HEK293 (cell line): ENCODE results near the gene ZNF862.

Experiments
- CTCF ChIA-PET: fragments of 350-600 bp; formaldehyde crosslinking; extraction: SDS; loops from one replicate; lab custom pipeline; 2021; ENCODE audit warnings: antibody characterized with exemption; lab: Yijun Ruan, JAX
- POLR2A ChIA-PET: fragments of 300-600 bp; formaldehyde crosslinking; extraction: SDS; loops from one replicate; lab custom pipeline; 2020; ENCODE audit warnings: antibody characterized with exemption, inconsistent platforms; lab: Yijun Ruan, JAX
- H3K27ac ChIP-seq: fragments of 200-500 bp; sonication (Bioruptor generic); 2 replicates; pipeline ENCODE4 v1.5.1; 2014; ENCODE audit warnings: low read depth, low read length, control low read depth, inconsistent platforms; ENCODE audit errors: extremely low read depth
- H3K36me3 ChIP-seq, 2 experiments: fragments of 200-500 bp in 1 of 2; sonication (Bioruptor generic) in 1 of 2; 1 replicate in 1 of 2; 2 replicates in 1 of 2; pipeline ENCODE4 v1.5.1; 2014 to 2017; ENCODE audit warnings: inconsistent platforms in 2 of 2, low read length in 2 of 2; ENCODE audit not compliant: control insufficient read depth in 2 of 2, insufficient read depth in 1 of 2
- H3K4me1 ChIP-seq: fragments of 200-500 bp; sonication (Bioruptor generic); 2 replicates; pipeline ENCODE4 v1.5.1; 2014; ENCODE audit warnings: mild to moderate bottlenecking, low read length, inconsistent platforms; ENCODE audit not compliant: control insufficient read depth, insufficient read depth
- H3K4me3 ChIP-seq: 2 replicates; pipeline ENCODE4 v1.5.1; 2011; ENCODE audit warnings: low read depth, mild to moderate bottlenecking, control low read depth, low read length, moderate library complexity
- H3K9me3 ChIP-seq: fragments of 200-500 bp; sonication (Bioruptor generic); 2 replicates; pipeline ENCODE4 v1.5.1; 2014; ENCODE audit warnings: low read depth, low read length, inconsistent platforms; ENCODE audit not compliant: control insufficient read depth, insufficient read depth
- EGR2 ChIP-seq: fragments of 450-650 bp; formaldehyde crosslinking; IDR thresholded peaks from 2 replicates; pipeline ENCODE4 v1.5.1; 2016; ENCODE audit warnings: low read depth, missing biosample characterization, missing genetic modification characterization
- GLIS1 ChIP-seq: fragments of 450-650 bp; formaldehyde crosslinking; IDR thresholded peaks from 2 replicates; pipeline ENCODE4 v1.5.1; 2016; ENCODE audit warnings: missing biosample characterization, missing genetic modification characterization
- HOXC10 ChIP-seq: sonication (generic); formaldehyde crosslinking; IDR thresholded peaks from 2 replicates; pipeline ENCODE4 v1.8.1; 2023; ENCODE audit warnings: mild to moderate bottlenecking, missing genetic modification reagents
- ZFHX2 ChIP-seq: fragments of 450-650 bp; formaldehyde crosslinking; conservative IDR thresholded peaks from 2 replicates; pipeline ENCODE4 v1.5.1; 2016; ENCODE audit warnings: missing biosample characterization, missing genetic modification characterization
- ZIC2 ChIP-seq: fragments of 450-650 bp; formaldehyde crosslinking; IDR thresholded peaks from 2 replicates; pipeline ENCODE4 v1.5.1; 2016; ENCODE audit warnings: missing biosample characterization, missing genetic modification characterization
- ZNF114 ChIP-seq: fragments of 450-650 bp; formaldehyde crosslinking; IDR thresholded peaks from 2 replicates; pipeline ENCODE4 v1.5.0; 2017; ENCODE audit warnings: missing biosample characterization, missing genetic modification characterization
- ZNF175 ChIP-seq: fragments of 450-650 bp; formaldehyde crosslinking; IDR thresholded peaks from 2 replicates; pipeline ENCODE4 v1.5.1; 2016; ENCODE audit warnings: missing biosample characterization, missing genetic modification characterization
- ZNF239 ChIP-seq: fragments of 450-650 bp; formaldehyde crosslinking; IDR thresholded peaks from 2 replicates; pipeline ENCODE4 v1.5.1; 2016; ENCODE audit warnings: missing biosample characterization, missing genetic modification characterization
- ZNF341 ChIP-seq: fragments of 450-650 bp; formaldehyde crosslinking; IDR thresholded peaks from 2 replicates; pipeline ENCODE4; 2016; ENCODE audit warnings: low read depth, missing biosample characterization, missing genetic modification characterization
- ZNF350 ChIP-seq: fragments of 450-650 bp; formaldehyde crosslinking; IDR thresholded peaks from 2 replicates; pipeline ENCODE4 v1.5.0; 2017; ENCODE audit warnings: missing biosample characterization, mild to moderate bottlenecking, missing genetic modification characterization
- ZNF544 ChIP-seq: fragments of 450-650 bp; formaldehyde crosslinking; IDR thresholded peaks from 2 replicates; pipeline ENCODE4 v1.5.0; 2017; ENCODE audit warnings: missing biosample characterization, missing genetic modification characterization
- ZNF548 ChIP-seq: fragments of 450-650 bp; formaldehyde crosslinking; IDR thresholded peaks from 2 replicates; pipeline ENCODE4 v1.5.1; 2016; ENCODE audit warnings: missing biosample characterization, missing genetic modification characterization
- ZNF623 ChIP-seq: fragments of 450-650 bp; formaldehyde crosslinking; IDR thresholded peaks from 2 replicates; pipeline ENCODE4 v1.5.1; 2016; ENCODE audit warnings: missing biosample characterization, missing genetic modification characterization
- ZNF777 ChIP-seq: fragments of 450-650 bp; formaldehyde crosslinking; IDR thresholded peaks from 2 replicates; pipeline ENCODE4 v1.5.1; 2017; ENCODE audit warnings: missing biosample characterization, missing genetic modification characterization, borderline replicate concordance
- TF ChIP-seq, protein P1 (sequence below): fragments of 450-650 bp; formaldehyde crosslinking; IDR thresholded peaks from 2 replicates; pipeline ENCODE4 v1.5.1; 2016; ENCODE audit warnings: missing biosample characterization, missing genetic modification characterization
- TF ChIP-seq, protein P2 (sequence below): fragments of 450-650 bp; formaldehyde crosslinking; IDR thresholded peaks from 2 replicates; pipeline ENCODE4 v1.5.1; 2016; ENCODE audit warnings: missing biosample characterization, missing genetic modification characterization, borderline replicate concordance
- TF ChIP-seq, protein P3 (sequence below): fragments of 450-650 bp; IDR thresholded peaks from 2 replicates; pipeline ENCODE4 v1.5.1; 2018; ENCODE audit warnings: missing biosample characterization, missing genetic modification characterization
- TF ChIP-seq, protein P4 (sequence below): fragments of 450-650 bp; formaldehyde crosslinking; IDR thresholded peaks from 2 replicates; pipeline ENCODE4 v1.5.1; 2016; ENCODE audit warnings: missing biosample characterization, missing genetic modification characterization

Gene ZNF862

DNA sequence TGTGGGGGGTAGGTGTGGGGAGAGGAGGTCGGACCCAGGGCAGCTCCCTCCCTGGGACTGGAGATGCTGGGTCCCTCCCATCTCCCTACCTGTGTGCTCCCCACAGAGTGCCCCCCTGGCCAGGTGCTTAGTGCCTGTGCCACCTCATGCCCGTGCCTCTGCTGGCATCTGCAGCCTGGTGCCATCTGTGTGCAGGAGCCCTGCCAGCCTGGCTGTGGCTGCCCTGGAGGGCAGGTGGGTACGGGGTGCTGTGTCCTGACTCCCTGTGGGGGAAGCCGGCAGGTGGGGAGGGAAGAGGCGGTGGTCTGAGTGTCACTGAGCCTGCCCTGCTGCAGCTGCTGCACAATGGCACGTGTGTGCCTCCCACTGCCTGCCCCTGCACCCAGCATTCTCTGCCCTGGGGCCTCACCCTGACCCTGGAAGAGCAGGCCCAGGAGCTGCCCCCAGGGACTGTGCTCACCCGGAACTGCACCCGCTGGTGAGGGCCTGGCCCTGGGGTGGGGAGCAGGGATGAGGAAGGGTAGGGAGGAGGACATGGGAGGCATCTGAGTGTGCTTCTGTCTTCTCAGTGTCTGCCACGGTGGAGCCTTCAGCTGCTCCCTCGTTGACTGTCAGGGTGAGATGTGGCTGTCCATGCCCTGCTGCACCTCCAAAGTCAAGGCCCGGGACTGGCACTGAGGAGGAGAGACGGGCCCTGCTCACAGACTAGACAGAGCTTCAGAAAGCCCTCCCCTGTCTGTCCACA lies 11.7 kb upstream of the ZNF862 start:
- ChIA-PET POLR2A (interaction anchor here (1.6 kb wide), 1 partner anchor 12 kb away, joined by 5 read pairs; the partner anchor contains the start of gene ZNF862), CTCF (interaction anchor here (0.6 to 1.0 kb wide), 2 partner anchors 19 to 1956 kb away, joined by 3 read pairs; no protein-coding TSS in a partner anchor)
- no peaks in the 10 kb centered on the region for H3K36me3 ChIP-seq
- H3K4me3 ChIP-seq: no peak overlapping the region
- TF ChIP-seq GLIS1 (peak; percentile 75), ZNF623 (tag by site-specific recombination) (no peak)
- no peaks in the 10 kb centered on the region for H3K4me1 ChIP-seq
- H3K9me3 ChIP-seq: no peaks in the 10 kb centered on the region
- no peak overlapping the region for H3K27ac ChIP-seq

DNA sequence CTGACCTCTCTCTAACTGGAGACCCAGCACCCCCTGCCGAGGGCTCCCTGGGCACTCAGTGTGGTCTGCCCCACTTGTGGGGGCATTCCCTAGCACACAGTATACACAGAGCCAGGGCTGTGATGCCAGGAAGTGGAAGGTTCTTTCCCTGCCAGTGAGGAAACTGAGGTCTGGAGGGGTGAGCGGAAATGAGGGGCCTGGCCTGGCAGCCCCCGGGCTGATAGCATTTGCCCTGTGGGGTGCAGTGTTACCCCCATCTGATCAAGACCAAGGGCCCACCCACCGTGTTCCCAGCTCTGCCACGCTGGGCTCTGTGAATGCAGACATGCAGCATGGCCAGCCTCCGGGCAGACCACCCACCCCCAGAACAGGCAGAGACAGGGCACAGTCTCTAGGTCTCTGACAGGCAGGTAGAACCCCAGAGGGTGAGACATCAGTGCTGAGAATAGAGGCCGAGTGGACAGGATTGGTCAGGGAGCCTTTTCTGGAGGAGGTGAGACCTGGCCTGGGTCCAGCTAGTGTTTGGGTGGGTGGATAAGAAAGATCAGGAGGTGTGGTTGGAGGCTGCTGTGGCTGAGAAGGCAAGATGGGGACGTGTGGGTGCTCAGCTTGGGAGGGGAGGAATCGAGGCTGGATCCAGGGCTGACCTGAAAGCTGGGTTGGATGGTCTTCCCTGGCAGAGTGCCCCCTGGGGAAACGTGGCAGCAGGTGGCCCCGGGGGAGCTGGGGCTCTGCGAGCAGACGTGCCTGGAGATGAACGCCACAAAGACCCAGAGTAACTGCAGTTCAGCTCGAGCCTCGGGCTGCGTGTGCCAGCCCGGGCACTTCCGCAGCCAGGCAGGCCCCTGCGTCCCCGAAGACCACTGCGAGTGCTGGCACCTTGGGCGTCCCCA lies 10.8 kb upstream of the ZNF862 start:
- no peak overlapping the region for H3K4me3 ChIP-seq
- no peaks in the 10 kb centered on the region for H3K4me1 ChIP-seq
- CTCF ChIA-PET: interaction anchor here (0.6 to 0.7 kb wide), 2 partner anchors 16 to 598 kb away, joined by 3 to 7 read pairs; no protein-coding TSS in a partner anchor
- H3K36me3 ChIP-seq: no peaks in the 10 kb centered on the region
- POLR2A ChIA-PET: interaction anchor here (1.6 kb wide), 1 partner anchor 11 kb away, joined by 5 read pairs; the partner anchor contains the start of gene ZNF862
- no peak overlapping the region for H3K27ac ChIP-seq
- no peaks in the 10 kb centered on the region for H3K9me3 ChIP-seq
- no peak for TF ChIP-seq HOXC10 (CRISPR knock-in tag)
- TF ChIP-seq ZNF341 (tag by site-specific recombination): no peak
- TF ChIP-seq, protein P1, sequence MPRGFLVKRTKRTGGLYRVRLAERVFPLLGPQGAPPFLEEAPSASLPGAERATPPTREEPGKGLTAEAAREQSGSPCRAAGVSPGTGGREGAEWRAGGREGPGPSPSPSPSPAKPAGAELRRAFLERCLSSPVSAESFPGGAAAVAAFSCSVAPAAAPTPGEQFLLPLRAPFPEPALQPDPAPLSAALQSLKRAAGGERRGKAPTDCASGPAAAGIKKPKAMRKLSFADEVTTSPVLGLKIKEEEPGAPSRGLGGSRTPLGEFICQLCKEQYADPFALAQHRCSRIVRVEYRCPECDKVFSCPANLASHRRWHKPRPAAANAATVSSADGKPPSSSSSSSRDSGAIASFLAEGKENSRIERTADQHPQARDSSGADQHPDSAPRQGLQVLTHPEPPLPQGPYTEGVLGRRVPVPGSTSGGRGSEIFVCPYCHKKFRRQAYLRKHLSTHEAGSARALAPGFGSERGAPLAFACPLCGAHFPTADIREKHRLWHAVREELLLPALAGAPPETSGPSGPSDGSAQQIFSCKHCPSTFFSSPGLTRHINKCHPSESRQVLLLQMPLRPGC (tag by site-specific recombination): no peak
- TF ChIP-seq, protein P2, sequence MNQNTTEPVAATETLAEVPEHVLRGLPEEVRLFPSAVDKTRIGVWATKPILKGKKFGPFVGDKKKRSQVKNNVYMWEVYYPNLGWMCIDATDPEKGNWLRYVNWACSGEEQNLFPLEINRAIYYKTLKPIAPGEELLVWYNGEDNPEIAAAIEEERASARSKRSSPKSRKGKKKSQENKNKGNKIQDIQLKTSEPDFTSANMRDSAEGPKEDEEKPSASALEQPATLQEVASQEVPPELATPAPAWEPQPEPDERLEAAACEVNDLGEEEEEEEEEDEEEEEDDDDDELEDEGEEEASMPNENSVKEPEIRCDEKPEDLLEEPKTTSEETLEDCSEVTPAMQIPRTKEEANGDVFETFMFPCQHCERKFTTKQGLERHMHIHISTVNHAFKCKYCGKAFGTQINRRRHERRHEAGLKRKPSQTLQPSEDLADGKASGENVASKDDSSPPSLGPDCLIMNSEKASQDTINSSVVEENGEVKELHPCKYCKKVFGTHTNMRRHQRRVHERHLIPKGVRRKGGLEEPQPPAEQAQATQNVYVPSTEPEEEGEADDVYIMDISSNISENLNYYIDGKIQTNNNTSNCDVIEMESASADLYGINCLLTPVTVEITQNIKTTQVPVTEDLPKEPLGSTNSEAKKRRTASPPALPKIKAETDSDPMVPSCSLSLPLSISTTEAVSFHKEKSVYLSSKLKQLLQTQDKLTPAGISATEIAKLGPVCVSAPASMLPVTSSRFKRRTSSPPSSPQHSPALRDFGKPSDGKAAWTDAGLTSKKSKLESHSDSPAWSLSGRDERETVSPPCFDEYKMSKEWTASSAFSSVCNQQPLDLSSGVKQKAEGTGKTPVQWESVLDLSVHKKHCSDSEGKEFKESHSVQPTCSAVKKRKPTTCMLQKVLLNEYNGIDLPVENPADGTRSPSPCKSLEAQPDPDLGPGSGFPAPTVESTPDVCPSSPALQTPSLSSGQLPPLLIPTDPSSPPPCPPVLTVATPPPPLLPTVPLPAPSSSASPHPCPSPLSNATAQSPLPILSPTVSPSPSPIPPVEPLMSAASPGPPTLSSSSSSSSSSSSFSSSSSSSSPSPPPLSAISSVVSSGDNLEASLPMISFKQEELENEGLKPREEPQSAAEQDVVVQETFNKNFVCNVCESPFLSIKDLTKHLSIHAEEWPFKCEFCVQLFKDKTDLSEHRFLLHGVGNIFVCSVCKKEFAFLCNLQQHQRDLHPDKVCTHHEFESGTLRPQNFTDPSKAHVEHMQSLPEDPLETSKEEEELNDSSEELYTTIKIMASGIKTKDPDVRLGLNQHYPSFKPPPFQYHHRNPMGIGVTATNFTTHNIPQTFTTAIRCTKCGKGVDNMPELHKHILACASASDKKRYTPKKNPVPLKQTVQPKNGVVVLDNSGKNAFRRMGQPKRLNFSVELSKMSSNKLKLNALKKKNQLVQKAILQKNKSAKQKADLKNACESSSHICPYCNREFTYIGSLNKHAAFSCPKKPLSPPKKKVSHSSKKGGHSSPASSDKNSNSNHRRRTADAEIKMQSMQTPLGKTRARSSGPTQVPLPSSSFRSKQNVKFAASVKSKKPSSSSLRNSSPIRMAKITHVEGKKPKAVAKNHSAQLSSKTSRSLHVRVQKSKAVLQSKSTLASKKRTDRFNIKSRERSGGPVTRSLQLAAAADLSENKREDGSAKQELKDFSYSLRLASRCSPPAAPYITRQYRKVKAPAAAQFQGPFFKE (tag by site-specific recombination): no peak
- no peak for TF ChIP-seq ZNF114 (tag by site-specific recombination)
- TF ChIP-seq ZFHX2 (tag by site-specific recombination): peak; percentile 94
- TF ChIP-seq ZNF777 (tag by site-specific recombination): no peak
- TF ChIP-seq GLIS1: peak; percentile 9; the same call in 1 of the 2 replicates
- no peak for TF ChIP-seq ZIC2
- TF ChIP-seq ZNF175 (tag by site-specific recombination): no peak
- no peak for TF ChIP-seq ZNF544 (tag by site-specific recombination)
- TF ChIP-seq ZNF239 (tag by site-specific recombination): no peak
- TF ChIP-seq, protein P3, sequence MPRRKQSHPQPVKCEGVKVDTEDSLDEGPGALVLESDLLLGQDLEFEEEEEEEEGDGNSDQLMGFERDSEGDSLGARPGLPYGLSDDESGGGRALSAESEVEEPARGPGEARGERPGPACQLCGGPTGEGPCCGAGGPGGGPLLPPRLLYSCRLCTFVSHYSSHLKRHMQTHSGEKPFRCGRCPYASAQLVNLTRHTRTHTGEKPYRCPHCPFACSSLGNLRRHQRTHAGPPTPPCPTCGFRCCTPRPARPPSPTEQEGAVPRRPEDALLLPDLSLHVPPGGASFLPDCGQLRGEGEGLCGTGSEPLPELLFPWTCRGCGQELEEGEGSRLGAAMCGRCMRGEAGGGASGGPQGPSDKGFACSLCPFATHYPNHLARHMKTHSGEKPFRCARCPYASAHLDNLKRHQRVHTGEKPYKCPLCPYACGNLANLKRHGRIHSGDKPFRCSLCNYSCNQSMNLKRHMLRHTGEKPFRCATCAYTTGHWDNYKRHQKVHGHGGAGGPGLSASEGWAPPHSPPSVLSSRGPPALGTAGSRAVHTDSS: no peak
- no peak for TF ChIP-seq ZNF350 (tag by site-specific recombination)
- TF ChIP-seq EGR2: peak; percentile 94
- TF ChIP-seq ZNF548 (tag by site-specific recombination): no peak
- TF ChIP-seq, protein P4, sequence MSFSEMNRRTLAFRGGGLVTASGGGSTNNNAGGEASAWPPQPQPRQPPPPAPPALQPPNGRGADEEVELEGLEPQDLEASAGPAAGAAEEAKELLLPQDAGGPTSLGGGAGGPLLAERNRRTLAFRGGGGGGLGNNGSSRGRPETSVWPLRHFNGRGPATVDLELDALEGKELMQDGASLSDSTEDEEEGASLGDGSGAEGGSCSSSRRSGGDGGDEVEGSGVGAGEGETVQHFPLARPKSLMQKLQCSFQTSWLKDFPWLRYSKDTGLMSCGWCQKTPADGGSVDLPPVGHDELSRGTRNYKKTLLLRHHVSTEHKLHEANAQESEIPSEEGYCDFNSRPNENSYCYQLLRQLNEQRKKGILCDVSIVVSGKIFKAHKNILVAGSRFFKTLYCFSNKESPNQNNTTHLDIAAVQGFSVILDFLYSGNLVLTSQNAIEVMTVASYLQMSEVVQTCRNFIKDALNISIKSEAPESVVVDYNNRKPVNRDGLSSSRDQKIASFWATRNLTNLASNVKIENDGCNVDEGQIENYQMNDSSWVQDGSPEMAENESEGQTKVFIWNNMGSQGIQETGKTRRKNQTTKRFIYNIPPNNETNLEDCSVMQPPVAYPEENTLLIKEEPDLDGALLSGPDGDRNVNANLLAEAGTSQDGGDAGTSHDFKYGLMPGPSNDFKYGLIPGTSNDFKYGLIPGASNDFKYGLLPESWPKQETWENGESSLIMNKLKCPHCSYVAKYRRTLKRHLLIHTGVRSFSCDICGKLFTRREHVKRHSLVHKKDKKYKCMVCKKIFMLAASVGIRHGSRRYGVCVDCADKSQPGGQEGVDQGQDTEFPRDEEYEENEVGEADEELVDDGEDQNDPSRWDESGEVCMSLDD: no peak
